Panc1 (cell line): ENCODE data around the gene PRDM2. TPM values are rescaled to one million over a fixed set of nuclear protein-coding genes. Genes with fewer than 3 reads are reported as not detected.

ENCODE experiments used
- ATAC-seq: fragments of 200-7000 bp; cut with Tn5 transposase; 2 replicates; pipeline ENCODE4 v1.9.1; 2020; ENCODE audit warnings: mild to moderate bottlenecking, moderate library complexity
- BruUV-seq: library from RNA; stranded (reverse); fragments of 400-500 nt; replicated peaks from 2 replicates; lab custom pipeline; 2021; lab: Mats Ljungman, UMichigan
- CTCF ChIA-PET: fragments of 300-600 bp; sonication (Branson Sonifier 250); formaldehyde crosslinking; loops from one replicate; lab custom pipeline; 2022; ENCODE audit warnings: antibody characterized with exemption; lab: Charles Lee
- POLR2A ChIA-PET: fragments of 300-600 bp; sonication (Branson Sonifier 250); formaldehyde crosslinking; loops from one replicate; lab custom pipeline; 2022; ENCODE audit warnings: antibody characterized with exemption; lab: Charles Lee
- DNase-seq: peaks from one replicate; pipeline ENCODE4 v3.0.0-alpha.2; 2010; ENCODE audit warnings: low read depth, low spot score
- H3K27ac ChIP-seq: 2 replicates; pipeline ENCODE4 v1.5.1; 2011; ENCODE audit warnings: mild to moderate bottlenecking, low read length, inconsistent platforms
- H3K27me3 ChIP-seq: fragments of 200-500 bp; sonication (Bioruptor generic); 2 replicates; pipeline ENCODE4 v1.6.0; 2014; ENCODE audit warnings: low read length, inconsistent platforms; ENCODE audit not compliant: control insufficient read depth, insufficient read depth
- H3K36me3 ChIP-seq: fragments of 200-500 bp; sonication (Bioruptor generic); 2 replicates; pipeline ENCODE4 v1.5.1; 2014; ENCODE audit warnings: inconsistent platforms, mild to moderate bottlenecking, low read length, moderate library complexity; ENCODE audit not compliant: control insufficient read depth, insufficient read depth
- H3K4me1 ChIP-seq: 2 replicates; pipeline ENCODE4 v1.5.1; 2011; ENCODE audit warnings: inconsistent platforms, mild to moderate bottlenecking, low read length, moderate library complexity; ENCODE audit not compliant: control insufficient read depth, insufficient read depth
- H3K4me3 ChIP-seq, 2 experiments: 2 replicates each; pipeline ENCODE4 v1.5.1; 2011 to 2012; ENCODE audit warnings: low read depth in 2 of 2, low read length in 2 of 2, mild to moderate bottlenecking in 2 of 2, inconsistent platforms in 1 of 2, moderate library complexity in 1 of 2
- H3K9me3 ChIP-seq: fragments of 200-500 bp; sonication (Bioruptor generic); 2 replicates; pipeline ENCODE4 v1.5.1; 2014; ENCODE audit warnings: low read depth, mild to moderate bottlenecking, inconsistent platforms, low read length, moderate library complexity; ENCODE audit not compliant: control insufficient read depth, insufficient read depth
- POLR2AphosphoS5 ChIP-seq: IDR thresholded peaks from 2 replicates; pipeline ENCODE4 v1.6.1; 2012; ENCODE audit warnings: mild to moderate bottlenecking, low read depth, low read length, moderate library complexity
- REST ChIP-seq, 2 experiments: IDR thresholded peaks; 2 replicates each; pipeline ENCODE4 v1.6.1; 2011 to 2012; ENCODE audit warnings: low read depth in 2 of 2, control low read depth in 1 of 2, low read length in 1 of 2, mild to moderate bottlenecking in 1 of 2, moderate library complexity in 1 of 2; ENCODE audit not compliant: insufficient read depth in 1 of 2
- SIN3A ChIP-seq: IDR thresholded peaks from 2 replicates; pipeline ENCODE4 v1.6.1; 2012; ENCODE audit warnings: low read depth, mild to moderate bottlenecking, low read length, moderate library complexity, borderline replicate concordance; ENCODE audit not compliant: insufficient read depth
- TCF7L2 ChIP-seq: IDR thresholded peaks from 2 replicates; pipeline ENCODE4 v1.6.1; 2011; ENCODE audit warnings: mild to moderate bottlenecking, low read depth, low read length, inconsistent platforms
- in situ Hi-C: cut with HindIII; loops from 2 replicates; pipeline ENCODE4 v1.10.0; 2016; ENCODE audit warnings: low sequenced_read_pairs, low pct_unique_long_range_greater_than_20kb
- intact Hi-C: fragments of 100-400 bp; cut with micrococcal nuclease; formaldehyde crosslinking; loops from one replicate; pipeline ENCODE4 v1.10.0; 2022; ENCODE audit not compliant: unreplicated experiment
- total RNA-seq: library from RNA; stranded (reverse); gene quantifications from one replicate; pipeline ENCODE4 v1.2.1, GENCODE V29; 2021; ENCODE audit not compliant: unreplicated experiment
- TF ChIP-seq, protein P1 (sequence below): fragments of 450-650 bp; IDR thresholded peaks from 2 replicates; pipeline ENCODE4 v1.5.1; 2017; ENCODE audit warnings: mild to moderate bottlenecking

The PRDM2 gene
- total RNA-seq, 1 experiment from 2014 or later, result 40.3 TPM

DNA sequence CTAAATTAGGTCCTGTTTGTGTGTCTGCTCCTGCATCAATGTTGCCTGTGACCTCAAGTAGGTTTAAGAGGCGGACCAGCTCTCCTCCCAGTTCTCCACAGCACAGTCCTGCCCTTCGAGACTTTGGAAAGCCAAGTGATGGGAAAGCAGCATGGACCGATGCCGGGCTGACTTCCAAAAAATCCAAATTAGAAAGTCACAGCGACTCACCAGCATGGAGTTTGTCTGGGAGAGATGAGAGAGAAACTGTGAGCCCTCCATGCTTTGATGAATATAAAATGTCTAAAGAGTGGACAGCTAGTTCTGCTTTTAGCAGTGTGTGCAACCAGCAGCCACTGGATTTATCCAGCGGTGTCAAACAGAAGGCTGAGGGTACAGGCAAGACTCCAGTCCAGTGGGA lies 79.9 kb downstream of the PRDM2 start:
- Histone ChIP-seq H3K27ac (no peak overlapping the region), H3K27me3 (no peaks in the 10 kb centered on the region), H3K4me3 (no peak overlapping the region), H3K36me3 (peaks cover 15% of the 10 kb centered on the region; the same call in 1 of the 2 replicates), H3K4me1 (no peaks in the 10 kb centered on the region), H3K9me3 (no peaks in the 10 kb centered on the region)
- BruUV-seq, result no TSS peak
- TF ChIP-seq SIN3A, result no peak
- TF ChIP-seq, protein P1, sequence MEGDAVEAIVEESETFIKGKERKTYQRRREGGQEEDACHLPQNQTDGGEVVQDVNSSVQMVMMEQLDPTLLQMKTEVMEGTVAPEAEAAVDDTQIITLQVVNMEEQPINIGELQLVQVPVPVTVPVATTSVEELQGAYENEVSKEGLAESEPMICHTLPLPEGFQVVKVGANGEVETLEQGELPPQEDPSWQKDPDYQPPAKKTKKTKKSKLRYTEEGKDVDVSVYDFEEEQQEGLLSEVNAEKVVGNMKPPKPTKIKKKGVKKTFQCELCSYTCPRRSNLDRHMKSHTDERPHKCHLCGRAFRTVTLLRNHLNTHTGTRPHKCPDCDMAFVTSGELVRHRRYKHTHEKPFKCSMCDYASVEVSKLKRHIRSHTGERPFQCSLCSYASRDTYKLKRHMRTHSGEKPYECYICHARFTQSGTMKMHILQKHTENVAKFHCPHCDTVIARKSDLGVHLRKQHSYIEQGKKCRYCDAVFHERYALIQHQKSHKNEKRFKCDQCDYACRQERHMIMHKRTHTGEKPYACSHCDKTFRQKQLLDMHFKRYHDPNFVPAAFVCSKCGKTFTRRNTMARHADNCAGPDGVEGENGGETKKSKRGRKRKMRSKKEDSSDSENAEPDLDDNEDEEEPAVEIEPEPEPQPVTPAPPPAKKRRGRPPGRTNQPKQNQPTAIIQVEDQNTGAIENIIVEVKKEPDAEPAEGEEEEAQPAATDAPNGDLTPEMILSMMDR, result no peak
- no peak for TF ChIP-seq REST (IDR thresholded peaks at IDR 0.05; ENCODE audit: insufficient read depth in 1 of 2, low read depth in 2 of 2, low read length in 1 of 2)
- TF ChIP-seq TCF7L2, result no peak
- no peak for TF ChIP-seq POLR2AphosphoS5
- DNase-seq (no peak), ATAC-seq (no peak)
- intact Hi-C loops, result no loop called here
- POLR2A ChIA-PET, result interaction anchor here (0.6 kb wide), 1 partner anchor 8 kb away, joined by 3 read pairs; no protein-coding TSS in a partner anchor
- in situ Hi-C loops, result no loop called here
- CTCF ChIA-PET, result no interaction called here

- peaks cover 15% of the 10 kb centered on the region; the same call in 1 of the 2 replicates for H3K36me3 ChIP-seq
- TF ChIP-seq TCF7L2 (no peak), REST (IDR thresholded peaks at IDR 0.05; ENCODE audit: insufficient read depth in 1 of 2, low read depth in 2 of 2, low read length in 1 of 2) (no peak), SIN3A (no peak), POLR2AphosphoS5 (no peak)
- TF ChIP-seq, protein P1, result no peak
- no peak for DNase-seq
- intact Hi-C loops, result no loop called here
- ChIA-PET CTCF (no interaction called here), POLR2A (no interaction called here)
- ATAC-seq, result no peak
- H3K4me3 ChIP-seq, result no peak overlapping the region
- H3K27me3 ChIP-seq, result no peaks in the 10 kb centered on the region
- in situ Hi-C loops, result no loop called here
- no TSS peak for BruUV-seq
- H3K4me1 ChIP-seq, result no peaks in the 10 kb centered on the region
- no peak overlapping the region for H3K27ac ChIP-seq
- no peaks in the 10 kb centered on the region for H3K9me3 ChIP-seq
Observed at GRCh38 chr1:13780780-13781179, 80.8 kb downstream of the PRDM2 start.
